Thyroid gland (tissue), 4 donors: ENCODE data around the gene DNAH14.
"Not testable (repeated sequence)": the region's sequence is repeated elsewhere in the genome, so short reads cannot be mapped to it uniquely, and the experiment has no call there.

Experiments
- POLR2A ChIP-seq, 2 donors: fragments of 450-650 bp; IDR thresholded peaks; one replicate each; pipeline ENCODE4 v1.6.1; 2017; ENCODE audit warnings: antibody characterized with exemption in 2 of 2, mild to moderate bottlenecking in 2 of 2, moderate library complexity in 1 of 2
- TF ChIP-seq, protein P1 (sequence below), 6 experiments: fragments of 200-600 bp in 3 of 6; fragments of 450-650 bp in 3 of 6; sonication (generic) in 3 of 6; IDR thresholded peaks; one replicate each; pipeline ENCODE4 v1.5.1; 2016 to 2019; ENCODE audit warnings: antibody characterized with exemption in 6 of 6, mild to moderate bottlenecking in 2 of 6, inconsistent platforms in 1 of 6, moderate library complexity in 1 of 6

DNA sequence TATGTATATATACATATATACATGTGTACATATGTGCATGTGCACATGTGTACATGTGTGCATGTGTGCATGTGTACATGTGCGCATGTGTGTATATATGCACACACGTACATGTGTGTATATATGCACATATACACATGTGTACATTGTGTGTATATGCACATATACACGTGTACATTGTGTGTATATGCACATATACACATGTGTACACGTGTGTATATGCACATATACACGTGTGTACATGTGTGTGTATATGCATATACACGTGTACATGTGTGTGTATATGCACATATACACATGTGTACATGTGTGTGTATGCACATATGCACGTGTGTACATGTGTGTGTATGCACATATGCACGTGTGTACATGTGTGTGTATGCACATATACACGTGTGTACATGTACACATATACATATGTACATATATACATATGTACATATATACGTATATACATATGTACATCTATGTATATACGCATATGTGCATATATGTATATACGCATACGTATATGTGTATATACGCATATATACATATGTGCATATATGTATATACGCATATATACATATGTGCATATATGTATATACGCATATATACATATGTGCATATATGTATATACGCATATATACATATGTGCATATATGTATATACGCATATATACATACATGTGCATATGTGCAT is 405.8 kb downstream of the DNAH14 start:
- TF ChIP-seq, protein P1, sequence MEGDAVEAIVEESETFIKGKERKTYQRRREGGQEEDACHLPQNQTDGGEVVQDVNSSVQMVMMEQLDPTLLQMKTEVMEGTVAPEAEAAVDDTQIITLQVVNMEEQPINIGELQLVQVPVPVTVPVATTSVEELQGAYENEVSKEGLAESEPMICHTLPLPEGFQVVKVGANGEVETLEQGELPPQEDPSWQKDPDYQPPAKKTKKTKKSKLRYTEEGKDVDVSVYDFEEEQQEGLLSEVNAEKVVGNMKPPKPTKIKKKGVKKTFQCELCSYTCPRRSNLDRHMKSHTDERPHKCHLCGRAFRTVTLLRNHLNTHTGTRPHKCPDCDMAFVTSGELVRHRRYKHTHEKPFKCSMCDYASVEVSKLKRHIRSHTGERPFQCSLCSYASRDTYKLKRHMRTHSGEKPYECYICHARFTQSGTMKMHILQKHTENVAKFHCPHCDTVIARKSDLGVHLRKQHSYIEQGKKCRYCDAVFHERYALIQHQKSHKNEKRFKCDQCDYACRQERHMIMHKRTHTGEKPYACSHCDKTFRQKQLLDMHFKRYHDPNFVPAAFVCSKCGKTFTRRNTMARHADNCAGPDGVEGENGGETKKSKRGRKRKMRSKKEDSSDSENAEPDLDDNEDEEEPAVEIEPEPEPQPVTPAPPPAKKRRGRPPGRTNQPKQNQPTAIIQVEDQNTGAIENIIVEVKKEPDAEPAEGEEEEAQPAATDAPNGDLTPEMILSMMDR (IDR thresholded peaks at IDR 0.05), result not testable (repeated sequence)
- TF ChIP-seq POLR2A (IDR thresholded peaks at IDR 0.05), result not testable (repeated sequence)
